Right forelimb (tissue), 1 donor: ENCODE measurements around the gene SEC16A.
A peak's percentile ranks its signal among the peaks of the same experiment; 100 is the strongest.

ENCODE experiments used
- DNase-seq: peaks from one replicate; pipeline ENCODE4 v3.0.0-alpha.2; 2018

SEC16A gene

GRCh38 chr9:136482793-136483588 is at the start of gene SEC16A:
TSS of gene SEC16A (minus strand) at chr9:136483040. CDS start at chr9:136477615, 5,425 bp downstream.
- DNase-seq, result peak; percentile 100

GRCh38 chr9:136531904-136532798 is 49.3 kb upstream of the SEC16A start:
- no peak for DNase-seq

- no peak for DNase-seq
Observed at GRCh38 chr9:136531186-136531903, 48.5 kb upstream of the SEC16A start.

GRCh38 chr9:136530461-136531089 is 47.7 kb upstream of the SEC16A start:
- no peak for DNase-seq

- no peak for DNase-seq
Observed at GRCh38 chr9:136529516-136530460, 46.9 kb upstream of the SEC16A start.

GRCh38 chr9:136528716-136529341 is 46.0 kb upstream of the SEC16A start:
- DNase-seq, result no peak

GRCh38 chr9:136527721-136528710 is 45.2 kb upstream of the SEC16A start:
- DNase-seq, result no peak

- DNase-seq, result no peak
Observed at GRCh38 chr9:136527131-136527530, 44.3 kb upstream of the SEC16A start.

- no peak for DNase-seq
Observed at GRCh38 chr9:136526625-136527066, 43.8 kb upstream of the SEC16A start.

GRCh38 chr9:136525841-136526499 is 43.1 kb upstream of the SEC16A start:
- no peak for DNase-seq

- no peak for DNase-seq
Observed at GRCh38 chr9:136525207-136525606, 42.4 kb upstream of the SEC16A start.

- DNase-seq, result no peak
Observed at GRCh38 chr9:136522314-136523237, 39.7 kb upstream of the SEC16A start.

GRCh38 chr9:136521537-136521936 is 38.7 kb upstream of the SEC16A start:
- DNase-seq, result no peak

- DNase-seq, result no peak
Observed at GRCh38 chr9:136520053-136520540, 37.3 kb upstream of the SEC16A start.

- no peak for DNase-seq
Observed at GRCh38 chr9:136519263-136520052, 36.6 kb upstream of the SEC16A start.

GRCh38 chr9:136518623-136519022 is 35.8 kb upstream of the SEC16A start:
- no peak for DNase-seq

GRCh38 chr9:136517950-136518349 is 35.1 kb upstream of the SEC16A start:
- no peak for DNase-seq
